GM06990 (cell line): ENCODE data around the gene NT5DC1.

Source experiments
- DNase-seq: peaks from one replicate; pipeline ENCODE4 v3.0.0-alpha.2; 2011; ENCODE audit not compliant: insufficient read length; ENCODE audit errors: extremely low read depth
- H3K27me3 ChIP-seq: replicated peaks from 2 replicates; pipeline ENCODE4 v1.6.0; 2011; ENCODE audit warnings: low read length; ENCODE audit not compliant: control insufficient read depth, insufficient read depth
- H3K36me3 ChIP-seq: 2 replicates; pipeline ENCODE4 v1.5.1; 2011; ENCODE audit warnings: low read length; ENCODE audit not compliant: control insufficient read depth, insufficient read depth
- H3K4me3 ChIP-seq: replicated peaks from 2 replicates; pipeline ENCODE4 v1.5.1; 2011; ENCODE audit warnings: low read depth, mild to moderate bottlenecking, control low read depth, low read length
- TF ChIP-seq, protein P1 (sequence below): IDR thresholded peaks from 2 replicates; pipeline ENCODE4 v1.5.1; 2011; ENCODE audit warnings: low read length, control low read depth, mild to moderate bottlenecking, inconsistent platforms; ENCODE audit not compliant: insufficient read depth, poor library complexity, severe bottlenecking

NT5DC1 gene

GRCh38 chr6:116201538-116201937, 100.9 kb downstream of the NT5DC1 start:
- DNase-seq, result no peak
- Histone ChIP-seq H3K36me3 (peaks cover 1% of the 10 kb centered on the region), H3K4me3 (no peak overlapping the region), H3K27me3 (no peaks in the 10 kb centered on the region)
- TF ChIP-seq, protein P1, sequence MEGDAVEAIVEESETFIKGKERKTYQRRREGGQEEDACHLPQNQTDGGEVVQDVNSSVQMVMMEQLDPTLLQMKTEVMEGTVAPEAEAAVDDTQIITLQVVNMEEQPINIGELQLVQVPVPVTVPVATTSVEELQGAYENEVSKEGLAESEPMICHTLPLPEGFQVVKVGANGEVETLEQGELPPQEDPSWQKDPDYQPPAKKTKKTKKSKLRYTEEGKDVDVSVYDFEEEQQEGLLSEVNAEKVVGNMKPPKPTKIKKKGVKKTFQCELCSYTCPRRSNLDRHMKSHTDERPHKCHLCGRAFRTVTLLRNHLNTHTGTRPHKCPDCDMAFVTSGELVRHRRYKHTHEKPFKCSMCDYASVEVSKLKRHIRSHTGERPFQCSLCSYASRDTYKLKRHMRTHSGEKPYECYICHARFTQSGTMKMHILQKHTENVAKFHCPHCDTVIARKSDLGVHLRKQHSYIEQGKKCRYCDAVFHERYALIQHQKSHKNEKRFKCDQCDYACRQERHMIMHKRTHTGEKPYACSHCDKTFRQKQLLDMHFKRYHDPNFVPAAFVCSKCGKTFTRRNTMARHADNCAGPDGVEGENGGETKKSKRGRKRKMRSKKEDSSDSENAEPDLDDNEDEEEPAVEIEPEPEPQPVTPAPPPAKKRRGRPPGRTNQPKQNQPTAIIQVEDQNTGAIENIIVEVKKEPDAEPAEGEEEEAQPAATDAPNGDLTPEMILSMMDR, result no peak

- TF ChIP-seq, protein P1, result no peak
- peaks cover 1% of the 10 kb centered on the region for H3K36me3 ChIP-seq
- no peak for DNase-seq
- no peak overlapping the region for H3K4me3 ChIP-seq
- H3K27me3 ChIP-seq, result no peaks in the 10 kb centered on the region
These were observed 104.6 kb downstream of the NT5DC1 start for GRCh38 chr6:116205281-116205680.

DNA sequence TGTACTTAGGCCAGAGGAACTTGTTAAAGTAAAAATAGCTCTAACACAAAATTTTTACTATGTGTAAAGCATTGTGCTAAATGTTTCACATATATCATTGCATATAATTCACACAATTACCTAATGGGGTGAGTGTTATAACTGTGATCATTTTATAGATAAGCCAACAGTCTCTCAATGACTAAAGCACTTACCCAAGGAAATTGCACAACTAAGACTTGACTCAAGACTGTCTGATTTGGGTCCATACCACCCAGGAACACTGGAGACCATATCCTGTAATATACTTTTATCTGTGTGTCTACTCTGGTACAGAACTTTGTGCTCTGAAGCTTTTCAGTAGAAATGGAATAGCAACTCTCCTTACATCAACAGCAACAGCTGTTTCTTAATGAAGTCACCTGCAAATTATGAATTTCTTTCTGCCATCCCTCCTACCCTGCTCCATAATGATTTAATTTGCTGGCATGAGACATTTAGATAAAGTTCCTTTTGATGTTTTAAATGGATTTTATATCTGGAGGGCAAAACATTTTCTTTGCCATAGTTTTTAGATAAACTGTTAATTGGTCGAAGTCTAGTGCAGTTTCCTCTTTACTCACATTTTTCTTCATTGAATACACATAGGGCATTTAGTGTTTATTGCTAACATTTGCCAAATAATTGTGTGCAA, 105.7 kb downstream of the NT5DC1 start:
- Histone ChIP-seq H3K36me3 (no peaks in the 10 kb centered on the region; the same call in 1 of the 2 replicates), H3K27me3 (no peaks in the 10 kb centered on the region), H3K4me3 (no peak overlapping the region)
- no peak for DNase-seq
- TF ChIP-seq, protein P1, result no peak

- TF ChIP-seq, protein P1, result no peak
- H3K27me3 ChIP-seq, result no peaks in the 10 kb centered on the region
- H3K4me3 ChIP-seq, result no peak overlapping the region
- peaks cover 2% of the 10 kb centered on the region; the same call in 1 of the 2 replicates for H3K36me3 ChIP-seq
- no peak for DNase-seq
These were observed 107.6 kb downstream of the NT5DC1 start for GRCh38 chr6:116208056-116208785.

DNA sequence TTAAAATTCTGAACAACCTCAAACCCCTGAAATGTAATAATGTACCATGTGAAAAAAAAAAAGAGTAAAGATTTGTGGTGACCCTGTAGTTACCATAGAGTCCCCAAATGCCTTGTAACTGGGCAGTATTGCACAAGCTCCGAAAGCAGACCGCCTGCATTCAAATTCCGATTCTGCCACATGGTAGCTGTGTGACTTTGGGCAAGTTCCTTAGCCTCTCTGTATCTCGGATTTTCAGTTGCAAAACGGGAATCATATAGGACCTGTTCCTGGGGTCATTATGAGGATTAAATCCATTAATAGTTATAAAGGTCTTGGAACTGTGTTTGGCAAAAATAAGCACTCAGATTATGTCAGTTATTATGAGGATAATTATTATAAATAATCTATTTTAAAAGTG, 109.7 kb downstream of the NT5DC1 start:
- H3K36me3 ChIP-seq, result peaks cover 2% of the 10 kb centered on the region; the same call in 1 of the 2 replicates
- TF ChIP-seq, protein P1, result no peak
- no peak for DNase-seq
- no peak overlapping the region for H3K4me3 ChIP-seq
- no peaks in the 10 kb centered on the region for H3K27me3 ChIP-seq
